Fibroblast of lung (primary cell): ENCODE measurements around the gene RALY. TPM values are rescaled to one million over a fixed set of nuclear protein-coding genes. Genes with fewer than 3 reads are reported as not detected.
A peak's percentile ranks its signal among the peaks of the same experiment; 100 is the strongest.

ENCODE experiments used
- DNase-seq, 2 donors: peaks; one replicate each; pipeline versions ENCODE4 v3.0.0 to v3.0.0-alpha.2; 2010; ENCODE audit warnings: low read depth in 2 of 2
- H2AFZ ChIP-seq: 2 replicates; pipeline ENCODE4 v1.5.1; 2012; ENCODE audit warnings: low read length, control low read depth, inconsistent platforms
- H3K27ac ChIP-seq: 2 replicates; pipeline ENCODE4 v1.5.1; 2011; ENCODE audit warnings: low read length, control low read depth; ENCODE audit not compliant: insufficient read depth
- H3K27me3 ChIP-seq: 2 replicates; pipeline ENCODE4 v1.5.1; 2011; ENCODE audit warnings: mild to moderate bottlenecking, low read length; ENCODE audit not compliant: control insufficient read depth, insufficient read depth
- H3K36me3 ChIP-seq: 2 replicates; pipeline ENCODE4 v1.5.1; 2011; ENCODE audit warnings: low read length; ENCODE audit not compliant: control insufficient read depth, insufficient read depth
- H3K4me1 ChIP-seq: 2 replicates; pipeline ENCODE4 v1.5.1; 2011; ENCODE audit warnings: low read length; ENCODE audit not compliant: control insufficient read depth, insufficient read depth; ENCODE audit errors: extremely low read depth
- H3K4me2 ChIP-seq: 2 replicates; pipeline ENCODE4 v1.5.1; 2011; ENCODE audit warnings: low read length, control low read depth; ENCODE audit not compliant: insufficient read depth; ENCODE audit errors: extremely low read depth
- H3K4me3 ChIP-seq, 4 experiments: fragments of 200-600 bp in 1 of 4; sonication (generic) in 1 of 4; replicated peaks in 1 of 4; 2 replicates each; pipeline ENCODE4 v1.5.1; 2011 to 2016; ENCODE audit warnings: low read length in 4 of 4, low read depth in 3 of 4, mild to moderate bottlenecking in 3 of 4, control low read depth in 2 of 4, inconsistent platforms in 1 of 4, mixed read lengths in 1 of 4; ENCODE audit not compliant: insufficient read depth in 1 of 4; ENCODE audit errors: control extremely low read depth in 1 of 4
- H3K79me2 ChIP-seq: 2 replicates; pipeline ENCODE4 v1.5.1; 2012; ENCODE audit warnings: mild to moderate bottlenecking, low read length, inconsistent platforms; ENCODE audit not compliant: control insufficient read depth, insufficient read depth
- H3K9ac ChIP-seq: 2 replicates; pipeline ENCODE4 v1.5.1; 2011; ENCODE audit warnings: mild to moderate bottlenecking, low read length, control low read depth; ENCODE audit not compliant: insufficient read depth
- H3K9me3 ChIP-seq: 2 replicates; pipeline ENCODE4 v1.5.1; 2012; ENCODE audit warnings: low read depth, low read length; ENCODE audit not compliant: control insufficient read depth, insufficient read depth
- H4K20me1 ChIP-seq: 2 replicates; pipeline ENCODE4 v1.5.1; 2011; ENCODE audit warnings: low read length; ENCODE audit not compliant: control insufficient read depth, insufficient read depth; ENCODE audit errors: extremely low read depth
- EZH2 ChIP-seq: IDR thresholded peaks from 2 replicates; pipeline ENCODE4 v1.5.1; 2012; ENCODE audit warnings: low read length, control low read depth, mild to moderate bottlenecking; ENCODE audit errors: missing control alignments
- polyA plus RNA-seq, 2 donors: library from polyadenylated mRNA; depleted of rRNA in 1 of 2; stranded (reverse) in 1 of 2; unstranded in 1 of 2; fragments of >200 nt; gene quantifications; 2 replicates each; pipeline ENCODE4 v1.2.1, GENCODE V29; 2011 to 2012; ENCODE audit warnings: missing spikeins in 1 of 2
- total RNA-seq: library from RNA; depleted of rRNA; stranded (reverse); fragments of >200 nt; gene quantifications from 2 replicates; pipeline ENCODE4 v1.2.1, GENCODE V29; 2014
- TF ChIP-seq, protein P1 (sequence below), 2 donors: IDR thresholded peaks in 1 of 2; conservative IDR thresholded peaks in 1 of 2; 1 replicate in 1 of 2; 2 replicates in 1 of 2; pipeline ENCODE4 v1.5.1; 2011 to 2012; ENCODE audit warnings: low read length in 2 of 2, control low read depth in 1 of 2, inconsistent platforms in 1 of 2, low read depth in 1 of 2, mild to moderate bottlenecking in 1 of 2

Gene RALY
- total and polyA plus RNA-seq, 2 donors (not counting 1 experiment from before 2014, with no cell fraction given): 54.5 to 57.1 TPM

DNA sequence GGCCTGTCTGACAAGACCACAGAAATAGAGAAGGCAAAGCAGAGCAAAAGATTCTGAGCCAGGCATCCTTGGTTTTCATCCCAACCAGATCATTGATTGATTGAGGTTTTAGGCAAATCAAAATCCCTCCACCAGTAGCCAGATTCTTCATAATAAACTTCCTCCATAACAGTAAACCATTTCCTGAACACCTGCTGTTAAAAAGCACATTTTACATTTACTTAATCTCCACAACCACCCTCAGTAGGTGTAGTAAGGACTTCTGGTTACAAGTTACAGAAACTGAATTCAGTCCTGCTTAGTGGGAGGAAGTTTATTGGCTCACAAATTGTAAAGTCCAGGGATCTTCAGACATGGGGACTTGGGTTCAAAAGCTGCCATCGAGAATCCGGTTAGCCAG, 90.1 kb downstream of the RALY start:
- peaks cover 3% of the 10 kb centered on the region for H4K20me1 ChIP-seq
- H3K36me3 ChIP-seq: peaks cover 18% of the 10 kb centered on the region
- H3K9ac ChIP-seq: no peak overlapping the region

DNA sequence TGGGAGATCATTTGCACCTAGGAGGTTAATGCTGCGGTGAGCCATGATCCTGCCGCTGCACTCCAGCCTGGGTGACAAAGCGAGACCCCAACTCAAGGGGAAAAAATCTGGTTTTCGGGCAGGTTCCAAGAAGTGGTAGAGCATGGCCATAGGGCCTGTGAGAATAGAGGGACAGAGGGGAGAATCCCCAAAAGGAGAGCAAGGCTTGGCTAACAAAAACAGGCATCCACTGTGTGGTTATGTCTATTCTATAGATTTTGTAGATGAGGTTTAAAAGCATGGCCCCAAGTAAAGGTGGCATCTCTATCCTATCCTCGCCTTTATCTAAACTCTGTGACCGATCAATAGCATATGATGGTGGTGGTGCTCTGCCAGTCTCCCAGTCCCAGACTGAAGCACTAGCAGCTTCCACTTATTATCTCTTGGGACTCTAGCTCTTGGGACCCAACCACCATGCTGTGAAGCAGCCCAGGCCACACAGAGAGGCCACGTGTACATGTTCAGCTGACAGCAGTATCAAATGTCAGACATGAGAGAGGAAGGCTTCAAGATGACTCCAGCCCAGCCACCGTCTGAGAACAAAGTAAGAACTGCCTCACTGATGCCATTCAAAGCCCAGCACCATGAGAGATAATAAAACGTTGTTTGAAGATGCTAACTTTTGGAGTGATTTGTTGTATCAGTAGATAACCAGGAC, 90.7 kb downstream of the RALY start:
- no peaks in the 10 kb centered on the region for H3K9me3 ChIP-seq
- H3K36me3 ChIP-seq: peaks cover 17% of the 10 kb centered on the region
- H3K79me2 ChIP-seq: peaks cover 4% of the 10 kb centered on the region
- no peak overlapping the region for H2AFZ ChIP-seq
- H3K27me3 ChIP-seq: no peaks in the 10 kb centered on the region
- no peak for DNase-seq
- TF ChIP-seq, protein P1, sequence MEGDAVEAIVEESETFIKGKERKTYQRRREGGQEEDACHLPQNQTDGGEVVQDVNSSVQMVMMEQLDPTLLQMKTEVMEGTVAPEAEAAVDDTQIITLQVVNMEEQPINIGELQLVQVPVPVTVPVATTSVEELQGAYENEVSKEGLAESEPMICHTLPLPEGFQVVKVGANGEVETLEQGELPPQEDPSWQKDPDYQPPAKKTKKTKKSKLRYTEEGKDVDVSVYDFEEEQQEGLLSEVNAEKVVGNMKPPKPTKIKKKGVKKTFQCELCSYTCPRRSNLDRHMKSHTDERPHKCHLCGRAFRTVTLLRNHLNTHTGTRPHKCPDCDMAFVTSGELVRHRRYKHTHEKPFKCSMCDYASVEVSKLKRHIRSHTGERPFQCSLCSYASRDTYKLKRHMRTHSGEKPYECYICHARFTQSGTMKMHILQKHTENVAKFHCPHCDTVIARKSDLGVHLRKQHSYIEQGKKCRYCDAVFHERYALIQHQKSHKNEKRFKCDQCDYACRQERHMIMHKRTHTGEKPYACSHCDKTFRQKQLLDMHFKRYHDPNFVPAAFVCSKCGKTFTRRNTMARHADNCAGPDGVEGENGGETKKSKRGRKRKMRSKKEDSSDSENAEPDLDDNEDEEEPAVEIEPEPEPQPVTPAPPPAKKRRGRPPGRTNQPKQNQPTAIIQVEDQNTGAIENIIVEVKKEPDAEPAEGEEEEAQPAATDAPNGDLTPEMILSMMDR (conservative IDR thresholded peaks at IDR 0.05 in 1 of 2, IDR thresholded peaks at IDR 0.05 in 1 of 2; ENCODE audit: low read depth in 1 of 2, low read length in 2 of 2): no peak
- TF ChIP-seq EZH2: no peak
- H3K27ac ChIP-seq: no peak overlapping the region
- H4K20me1 ChIP-seq: peaks cover 3% of the 10 kb centered on the region
- no peak overlapping the region for H3K9ac ChIP-seq
- no peak overlapping the region for H3K4me2 ChIP-seq
- H3K4me3 ChIP-seq: no peak overlapping the region
- peaks cover 6% of the 10 kb centered on the region for H3K4me1 ChIP-seq

More for the DNA sequence above, 90.1 kb downstream of the RALY start:
- no peak for DNase-seq
- Histone ChIP-seq H3K27ac (peak overlapping the region; percentile 29), H3K27me3 (no peaks in the 10 kb centered on the region), H3K79me2 (peaks cover 4% of the 10 kb centered on the region), H3K9me3 (no peaks in the 10 kb centered on the region), H2AFZ (no peak overlapping the region), H3K4me1 (peaks cover 6% of the 10 kb centered on the region), H3K4me3 (no peak overlapping the region), H3K4me2 (no peak overlapping the region)
- TF ChIP-seq, protein P1 (conservative IDR thresholded peaks at IDR 0.05 in 1 of 2, IDR thresholded peaks at IDR 0.05 in 1 of 2; ENCODE audit: low read depth in 1 of 2, low read length in 2 of 2): no peak
- TF ChIP-seq EZH2: no peak

DNA sequence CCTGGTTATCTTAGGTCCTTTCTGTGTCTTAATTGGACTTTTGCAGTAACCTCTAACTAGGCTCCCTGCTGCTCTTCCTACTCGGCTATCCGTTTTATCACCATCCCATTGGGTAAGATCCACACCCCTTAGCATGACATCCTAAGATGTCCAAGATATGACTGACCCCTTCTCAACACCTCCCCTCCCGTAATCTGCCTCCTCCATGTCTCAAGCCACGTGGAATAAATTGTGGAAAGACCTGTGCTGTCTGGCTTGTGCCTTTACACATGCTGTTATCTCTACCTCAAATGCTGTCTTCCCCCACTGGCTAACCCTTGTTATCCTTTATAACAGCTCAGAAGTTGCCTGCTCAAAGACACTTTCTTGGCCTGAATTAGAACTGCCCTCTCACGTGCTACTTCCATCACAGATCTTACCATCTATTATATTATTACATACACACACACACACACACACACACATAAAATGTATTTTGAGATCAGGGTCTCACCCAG, 91.9 kb downstream of the RALY start:
- Histone ChIP-seq H3K27ac (no peak overlapping the region), H3K9me3 (no peaks in the 10 kb centered on the region), H3K27me3 (no peaks in the 10 kb centered on the region), H3K79me2 (peaks cover 4% of the 10 kb centered on the region), H3K4me2 (no peak overlapping the region), H3K9ac (no peak overlapping the region), H3K36me3 (peaks cover 24% of the 10 kb centered on the region), H3K4me1 (peaks cover 6% of the 10 kb centered on the region), H3K4me3 (no peak overlapping the region), H4K20me1 (peaks cover 3% of the 10 kb centered on the region), H2AFZ (no peak overlapping the region)
- TF ChIP-seq, protein P1 (conservative IDR thresholded peaks at IDR 0.05 in 1 of 2, IDR thresholded peaks at IDR 0.05 in 1 of 2; ENCODE audit: low read depth in 1 of 2, low read length in 2 of 2): no peak
- TF ChIP-seq EZH2: no peak
- no peak for DNase-seq
